H1 (cell line): ENCODE results near the gene CFL2. TPM values are rescaled to one million over a fixed set of nuclear protein-coding genes. Genes with fewer than 3 reads are reported as not detected.
A peak's percentile ranks its signal among the peaks of the same experiment; 100 is the strongest.
"Not testable (repeated sequence)": the region's sequence is repeated elsewhere in the genome, so short reads cannot be mapped to it uniquely, and the experiment has no call there.

Source experiments
- CTCF ChIA-PET: fragments of 300-600 bp; sonication (Branson Sonifier 250); formaldehyde crosslinking; loops from one replicate; lab custom pipeline; 2021; ENCODE audit not compliant: partially characterized antibody; lab: Charles Lee
- POLR2A ChIA-PET: fragments of 300-600 bp; sonication (Branson Sonifier 250); formaldehyde crosslinking; loops from one replicate; lab custom pipeline; 2021; ENCODE audit warnings: inconsistent platforms; ENCODE audit not compliant: partially characterized antibody; lab: Charles Lee
- DNase-seq, 2 experiments: peaks; one replicate each; pipeline versions ENCODE4 v3.0.0 to v3.0.0-alpha.2; 2010 to 2022; ENCODE audit warnings: low spot score in 2 of 2, low read depth in 1 of 2, mixed read lengths in 1 of 2
- FAIRE-seq: peaks from 2 replicates; lab custom pipeline; 2011; peaks lifted over from hg19 to GRCh38; lab: Jason Lieb, UNC
- H2AFZ ChIP-seq: 2 replicates; pipeline ENCODE4 v1.8.1; 2012; ENCODE audit warnings: low read length, inconsistent platforms
- H2AK5ac ChIP-seq: 2 replicates; pipeline ENCODE4 v1.6.1; 2013; ENCODE audit warnings: low read depth, low read length
- H2BK120ac ChIP-seq: replicated peaks from 2 replicates; pipeline ENCODE3; 2013; ENCODE audit warnings: low read depth, low read length, inconsistent platforms
- H2BK12ac ChIP-seq: 2 replicates; pipeline ENCODE4 v1.6.1; 2013; ENCODE audit warnings: low read depth, low read length
- H2BK15ac ChIP-seq: 2 replicates; pipeline ENCODE4 v1.6.1; 2013; ENCODE audit warnings: low read length
- H2BK20ac ChIP-seq: 2 replicates; pipeline ENCODE4 v1.6.1; 2013; ENCODE audit warnings: low read length
- H2BK5ac ChIP-seq: 2 replicates; pipeline ENCODE4 v1.6.1; 2013; ENCODE audit warnings: low read depth, low read length
- H3K14ac ChIP-seq: 2 replicates; pipeline ENCODE4 v1.6.1; 2013; ENCODE audit warnings: inconsistent platforms; ENCODE audit not compliant: insufficient read length
- H3K18ac ChIP-seq: 2 replicates; pipeline ENCODE4 v1.6.1; 2013; ENCODE audit warnings: low read length; ENCODE audit errors: extremely low read depth
- H3K23ac ChIP-seq: 2 replicates; pipeline ENCODE4 v1.6.1; 2013; ENCODE audit warnings: inconsistent platforms; ENCODE audit not compliant: insufficient read length
- H3K23me2 ChIP-seq: 2 replicates; pipeline ENCODE4 v1.6.1; 2013; ENCODE audit warnings: low read depth, low read length
- H3K27ac ChIP-seq: 2 replicates; pipeline ENCODE4 v1.6.1; 2011; ENCODE audit warnings: low read depth, low read length, inconsistent platforms
- H3K27me3 ChIP-seq, 4 experiments: replicated peaks in 1 of 4; 1 replicate in 1 of 4; 2 replicates in 3 of 4; pipeline versions ENCODE4 v1.6.1 to v1.8.1; 2011 to 2013; ENCODE audit warnings: low read length in 3 of 4, mild to moderate bottlenecking in 3 of 4, inconsistent platforms in 2 of 4, mixed read lengths in 2 of 4, moderate library complexity in 1 of 4; ENCODE audit not compliant: control insufficient read depth in 3 of 4, insufficient read depth in 3 of 4; ENCODE audit errors: extremely low read depth in 1 of 4
- H3K36me3 ChIP-seq, 4 experiments: 2 replicates each; pipeline versions ENCODE4 v1.6.1 to v1.8.1; 2011 to 2013; ENCODE audit warnings: mild to moderate bottlenecking in 4 of 4, low read length in 3 of 4, moderate library complexity in 2 of 4, control low read depth in 1 of 4, inconsistent platforms in 1 of 4; ENCODE audit not compliant: insufficient read depth in 4 of 4, control insufficient read depth in 2 of 4
- H3K4ac ChIP-seq: replicated peaks from 2 replicates; pipeline ENCODE3; 2013; ENCODE audit warnings: low read length, low read depth, mixed read lengths, inconsistent platforms; ENCODE audit not compliant: insufficient read length
- H3K4me1 ChIP-seq, 4 experiments: replicated peaks in 1 of 4; 1 replicate in 1 of 4; 2 replicates in 3 of 4; pipeline versions ENCODE4 v1.6.1 to v1.8.1; 2011 to 2013; ENCODE audit warnings: low read length in 3 of 4, inconsistent platforms in 2 of 4, mixed read lengths in 1 of 4; ENCODE audit not compliant: insufficient read depth in 4 of 4, control insufficient read depth in 3 of 4
- H3K4me2 ChIP-seq, 2 experiments: 2 replicates each; pipeline versions ENCODE4 v1.6.1 to v1.8.1; 2011 to 2013; ENCODE audit warnings: low read depth in 2 of 2, low read length in 2 of 2, control low read depth in 1 of 2, inconsistent platforms in 1 of 2, mild to moderate bottlenecking in 1 of 2; ENCODE audit not compliant: insufficient read depth in 1 of 2
- H3K4me3 ChIP-seq, 4 experiments: fragments of 200-600, 300-600 bp in 1 of 4; sonication (generic), shearing (Covaris generic), sonication (Bioruptor Twin) in 1 of 4; 2 replicates each; pipeline versions ENCODE4 v1.5.1 to v1.8.1; 2011 to 2016; ENCODE audit warnings: low read length in 4 of 4, low read depth in 3 of 4, control low read depth in 2 of 4, inconsistent platforms in 2 of 4, mild to moderate bottlenecking in 2 of 4, mixed read lengths in 1 of 4, moderate library complexity in 1 of 4; ENCODE audit not compliant: insufficient read depth in 2 of 4; ENCODE audit errors: extremely low read depth in 1 of 4
- H3K56ac ChIP-seq: replicated peaks from 2 replicates; pipeline ENCODE3; 2013; ENCODE audit warnings: low read depth, mild to moderate bottlenecking, mixed read lengths, low read length, inconsistent platforms; ENCODE audit not compliant: insufficient read length
- H3K79me1 ChIP-seq: 2 replicates; pipeline ENCODE4 v1.6.1; 2013; ENCODE audit warnings: low read depth, low read length, control low read depth
- H3K79me2 ChIP-seq, 2 experiments: 2 replicates each; pipeline versions ENCODE4 v1.6.1 to v1.8.1; 2012 to 2013; ENCODE audit warnings: low read length in 2 of 2, mild to moderate bottlenecking in 2 of 2, inconsistent platforms in 1 of 2; ENCODE audit not compliant: insufficient read depth in 2 of 2, control insufficient read depth in 1 of 2
- H3K9ac ChIP-seq, 4 experiments: replicated peaks in 1 of 4; 1 replicate in 1 of 4; 2 replicates in 3 of 4; pipeline versions ENCODE4 v1.6.1 to v1.8.1; 2011 to 2013; ENCODE audit warnings: low read depth in 3 of 4, low read length in 3 of 4, control low read depth in 2 of 4, mild to moderate bottlenecking in 2 of 4, moderate library complexity in 2 of 4, inconsistent platforms in 1 of 4; ENCODE audit errors: extremely low read depth in 1 of 4
- H3K9me3 ChIP-seq, 2 experiments: 2 replicates each; pipeline versions ENCODE4 v1.6.1 to v1.8.1; 2012 to 2013; ENCODE audit warnings: mild to moderate bottlenecking in 2 of 2, moderate library complexity in 2 of 2, control low read depth in 1 of 2, inconsistent platforms in 1 of 2, low read depth in 1 of 2, low read length in 1 of 2, mixed read lengths in 1 of 2; ENCODE audit not compliant: insufficient read depth in 2 of 2
- H4K20me1 ChIP-seq, 2 experiments: replicated peaks in 1 of 2; 2 replicates each; pipeline versions ENCODE3 to v1.8.1; 2011 to 2013; ENCODE audit warnings: inconsistent platforms in 2 of 2, low read length in 2 of 2, mild to moderate bottlenecking in 1 of 2; ENCODE audit not compliant: insufficient read depth in 2 of 2, control insufficient read depth in 1 of 2
- H4K5ac ChIP-seq: 2 replicates; pipeline ENCODE4 v1.6.1; 2013; ENCODE audit warnings: low read length, low read depth, mixed read lengths, inconsistent platforms; ENCODE audit not compliant: insufficient read length
- H4K8ac ChIP-seq: 2 replicates; pipeline ENCODE4 v1.8.0; 2013; ENCODE audit warnings: mild to moderate bottlenecking, moderate library complexity, low read length, inconsistent platforms; ENCODE audit not compliant: insufficient read depth; ENCODE audit errors: extremely low read depth
- H4K91ac ChIP-seq: replicated peaks from 2 replicates; pipeline ENCODE3; 2013; ENCODE audit warnings: low read length, mixed read lengths, inconsistent platforms; ENCODE audit not compliant: insufficient read length
- KDM1A ChIP-seq: fragments of 200-600, 300-600 bp; sonication (generic); IDR thresholded peaks from 2 replicates; pipeline ENCODE4 v1.7.1; 2016; ENCODE audit warnings: mild to moderate bottlenecking, low read length, borderline replicate concordance
- MAFK ChIP-seq: IDR thresholded peaks from 2 replicates; pipeline ENCODE4 v1.6.1; 2012; ENCODE audit warnings: low read depth, mild to moderate bottlenecking, improper control_type of control experiment, low read length
- WGBS, 2 experiments: shearing (Covaris generic) in 1 of 2; methylation state at CpG; one replicate each; pipeline versions ENCODE4 v1.1.6 to v1.1.7; 2013 to 2015; ENCODE audit warnings: low lambda C conversion rate in 2 of 2, mixed read lengths in 2 of 2, inconsistent platforms in 1 of 2, low coverage in 1 of 2, missing lambda C conversion rate in 1 of 2; ENCODE audit not compliant: insufficient replicate concordance in 2 of 2, insufficient coverage in 1 of 2, insufficient read length in 1 of 2; ENCODE audit errors: extremely low coverage in 1 of 2, missing lambda C conversion rate in 1 of 2; 5-methylcytosine and 5-hydroxymethylcytosine counted together
- polyA plus RNA-seq, 7 experiments: library from polyadenylated mRNA; depleted of rRNA in 3 of 7; stranded (reverse) in 5 of 7; unstranded in 2 of 7; fragments of >200 nt in 5 of 7; fragments of 200-250 nt in 2 of 7; gene quantifications; 1 replicate in 5 of 7; 2 replicates in 1 of 7; 4 replicates in 1 of 7; pipeline versions ENCODE4 v1.2.1 to v1.2.3, GENCODE V29; 2011 to 2013; ENCODE audit warnings: missing spikeins in 2 of 7, mixed read lengths in 2 of 7
- total RNA-seq: library from RNA; stranded (reverse); fragmentation: NEBNext Ultra II Directional; extraction: Animal tissue kit (Norgen Biotek cat#: 25700); gene quantifications from 2 replicates; pipeline ENCODE4 v1.2.1, GENCODE V29; 2021

Gene CFL2
- total and polyA plus RNA-seq, 2 of the 8 experiments (the other 6 are each of a cell fraction or from before 2014, with no cell fraction given): 9.7 to 20.5 TPM

GRCh38 chr14:34741840-34742239 is 27.4 kb upstream of the CFL2 start:
- H4K91ac ChIP-seq: no peak overlapping the region
- no peak for DNase-seq
- WGBS, 2 experiments: 100% methylated on average over 1 of the region's 1 CpG; no CpG with 5 or more reads in 1 of the 2 experiments

GRCh38 chr14:34740139-34740538 is 25.7 kb upstream of the CFL2 start:
- not testable (repeated sequence) for H4K91ac ChIP-seq, FAIRE-seq, H3K36me3 ChIP-seq, H3K27ac ChIP-seq, H2AFZ ChIP-seq, H2BK5ac ChIP-seq, H3K56ac ChIP-seq, H4K20me1 ChIP-seq, DNase-seq, H3K18ac ChIP-seq, H4K5ac ChIP-seq, H3K4me3 ChIP-seq, H3K79me1 ChIP-seq, H3K27me3 ChIP-seq, H3K9ac ChIP-seq, H2BK12ac ChIP-seq, H3K4me2 ChIP-seq, H3K79me2 ChIP-seq, H3K9me3 ChIP-seq, H2BK15ac ChIP-seq, H3K23ac ChIP-seq, H2AK5ac ChIP-seq, H3K4me1 ChIP-seq, H3K23me2 ChIP-seq, H3K4ac ChIP-seq, H2BK120ac ChIP-seq, H3K14ac ChIP-seq, H4K8ac ChIP-seq, H2BK20ac ChIP-seq
- 85% methylated on average over 6 of the region's 6 CpGs; no CpG with 5 or more reads in 1 of the 2 experiments for WGBS, 2 experiments
- ChIA-PET POLR2A (interaction anchor here (0.7 kb wide), 1 partner anchor 120 kb away, joined by 3 read pairs; no protein-coding TSS in a partner anchor), CTCF (interaction anchor here (0.6 to 1.2 kb wide), 3 partner anchors 17 to 241 kb away, joined by 3 to 6 read pairs (median 3); no protein-coding TSS in a partner anchor)

More at GRCh38 chr14:34741840-34742239, 27.4 kb upstream of the CFL2 start:
- Histone ChIP-seq H4K20me1 (no peaks in the 10 kb centered on the region), H2BK15ac (no peak overlapping the region), H3K27me3 (no peaks in the 10 kb centered on the region), H2BK5ac (no peak overlapping the region), H3K36me3 (no peaks in the 10 kb centered on the region), H4K8ac (no peak overlapping the region), H3K4ac (no peak overlapping the region), H2BK12ac (no peak overlapping the region), H2AFZ (no peak overlapping the region), H3K4me1 (no peaks in the 10 kb centered on the region), H3K9me3 (no peaks in the 10 kb centered on the region), H3K4me2 (no peak overlapping the region), H3K23ac (no peak overlapping the region), H3K56ac (no peak overlapping the region), H2AK5ac (no peak overlapping the region), H3K79me1 (no peaks in the 10 kb centered on the region), H3K27ac (no peak overlapping the region), H3K23me2 (no peaks in the 10 kb centered on the region), H3K79me2 (no peaks in the 10 kb centered on the region), H3K18ac (no peak overlapping the region), H3K14ac (no peak overlapping the region), H2BK120ac (no peak overlapping the region), H2BK20ac (no peak overlapping the region), H4K5ac (no peak overlapping the region), H3K4me3 (no peak overlapping the region), H3K9ac (no peak overlapping the region)
- ChIA-PET CTCF (no interaction called here), POLR2A (no interaction called here)
- TF ChIP-seq KDM1A (no peak), MAFK (0 out of 2 replicates have a peak, but pooled peaks have one; percentile 12)
- no peak for FAIRE-seq
